ENCODE results near the gene AHCTF1.
"Not testable (repeated sequence)": the region's sequence is repeated elsewhere in the genome, so short reads cannot be mapped to it uniquely, and the experiment has no call there.

Gene AHCTF1

DNA sequence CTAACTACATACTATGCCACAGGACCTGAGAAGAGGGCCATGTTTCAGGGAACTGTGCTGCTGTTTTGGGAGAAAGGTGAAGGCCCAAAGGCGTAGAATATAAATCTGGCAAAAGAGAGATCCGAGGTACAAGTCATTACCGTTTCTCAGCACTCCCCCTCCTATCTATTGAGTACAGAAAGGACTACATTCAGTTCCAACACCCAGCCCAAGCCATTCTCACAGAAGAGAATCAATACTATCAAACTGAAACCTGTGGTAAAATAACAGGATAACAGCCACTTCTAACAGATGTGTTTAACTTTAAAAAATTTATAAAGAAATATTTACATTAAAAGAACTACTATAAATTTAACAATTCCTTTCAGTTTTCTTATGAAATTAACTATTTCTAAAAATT is 7.8 kb downstream of the AHCTF1 start:
- no peak for DNase-seq (ENCODE audit: low read depth in 2 of 2, low spot score in 1 of 2)

DNA sequence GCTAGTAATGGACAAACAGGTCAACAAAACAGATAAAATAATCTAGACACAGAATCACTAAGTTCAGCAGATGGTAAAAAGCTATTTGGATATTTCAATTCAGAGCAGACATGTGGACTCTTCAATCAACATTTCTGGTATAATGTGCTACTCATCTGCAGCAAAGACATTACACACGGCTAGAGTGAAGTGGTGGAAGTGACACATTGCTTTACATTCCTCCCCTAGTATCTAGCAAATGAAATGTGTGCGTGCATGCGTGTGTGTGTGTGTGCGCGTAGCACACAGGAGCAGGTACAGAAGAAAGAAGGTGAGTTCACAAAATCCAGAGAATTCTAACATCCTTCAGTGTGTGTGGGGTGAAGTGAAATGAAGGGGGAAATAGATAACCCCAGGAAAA is 8.3 kb downstream of the AHCTF1 start:
- no peak for DNase-seq (ENCODE audit: low read depth in 2 of 2, low spot score in 1 of 2)

DNA sequence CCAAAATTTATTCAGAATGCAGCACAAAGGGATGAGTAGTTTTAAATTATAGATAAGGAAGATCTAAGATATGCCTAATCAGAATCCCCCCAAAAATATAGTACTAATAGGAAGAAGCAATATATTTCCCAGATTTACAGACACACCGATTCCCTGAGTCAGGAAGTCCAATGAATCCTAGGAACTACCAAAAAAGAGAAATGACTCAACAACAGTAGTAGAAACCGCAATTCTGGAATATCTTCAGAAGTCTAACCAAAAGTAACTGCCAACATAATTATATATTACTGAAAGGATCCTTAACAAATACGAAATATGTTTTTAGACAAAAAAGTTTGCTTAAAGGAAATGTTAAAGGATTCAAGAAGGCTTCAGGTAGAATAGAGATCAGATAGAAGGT is 10.3 kb downstream of the AHCTF1 start:
- no peak for DNase-seq (ENCODE audit: low read depth in 2 of 2, low spot score in 1 of 2)

DNA sequence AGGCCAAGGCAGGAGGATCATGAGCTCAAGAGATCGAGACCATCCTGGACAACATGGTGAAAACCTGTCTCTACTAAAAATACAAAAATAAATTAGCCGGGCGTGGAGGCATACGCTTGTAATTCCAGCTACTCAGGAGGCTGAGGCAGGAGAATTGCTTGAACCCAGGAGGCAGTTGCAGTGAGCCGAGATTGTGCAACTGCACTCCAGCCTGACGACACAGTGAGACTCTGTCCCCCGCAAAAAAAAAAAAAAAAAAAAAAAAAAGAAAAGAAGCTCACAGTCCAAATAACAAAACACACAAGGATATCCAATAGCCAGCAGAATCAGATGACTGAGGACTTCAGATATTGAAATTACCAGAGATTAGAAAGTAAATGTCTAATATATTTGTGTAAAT is 11.8 kb downstream of the AHCTF1 start:
- no peak for DNase-seq (ENCODE audit: low read depth in 2 of 2, low spot score in 1 of 2)

DNA sequence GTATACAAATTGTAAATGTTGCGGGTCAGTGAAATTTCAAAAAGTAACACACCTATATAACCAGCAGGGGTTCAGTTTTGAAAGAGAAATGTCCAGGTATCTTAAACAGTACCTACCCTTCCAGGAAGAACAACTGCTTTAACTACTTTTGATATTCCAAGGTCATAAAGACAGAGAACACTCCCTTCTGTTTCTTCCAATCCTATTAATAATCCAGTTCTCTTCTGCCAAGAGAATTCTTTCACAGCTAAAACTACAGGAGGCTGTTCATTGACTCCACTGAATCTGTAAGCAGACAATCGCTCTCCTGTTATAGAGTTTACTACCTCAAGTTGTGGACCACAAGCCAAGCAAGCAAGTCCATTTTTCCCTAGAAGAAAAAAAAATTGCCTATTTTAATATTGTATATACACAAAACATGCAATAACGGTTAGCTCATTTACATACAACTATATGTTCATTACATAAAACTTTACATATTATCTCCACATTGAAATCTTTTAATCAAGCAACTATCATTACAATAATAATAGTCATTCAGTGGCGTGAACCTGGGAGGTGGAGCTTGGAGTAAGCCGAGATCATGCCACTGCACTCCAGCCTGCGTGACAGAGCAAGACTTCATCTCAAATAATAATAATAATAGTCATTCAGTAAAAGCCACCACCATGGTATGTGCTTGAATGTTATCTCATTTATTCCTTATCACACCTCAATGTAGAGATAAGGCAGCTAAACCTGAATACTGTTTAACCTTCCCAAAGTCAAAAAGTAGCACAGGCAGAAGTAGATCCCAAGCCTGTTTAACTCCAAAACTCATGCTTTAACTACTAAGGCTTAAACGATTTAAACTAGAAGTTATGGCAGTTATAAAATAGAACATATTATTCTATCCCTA is 15.5 kb downstream of the AHCTF1 start:
- DNase-seq (ENCODE audit: low read depth in 2 of 2, low spot score in 1 of 2), result not testable (repeated sequence)

DNA sequence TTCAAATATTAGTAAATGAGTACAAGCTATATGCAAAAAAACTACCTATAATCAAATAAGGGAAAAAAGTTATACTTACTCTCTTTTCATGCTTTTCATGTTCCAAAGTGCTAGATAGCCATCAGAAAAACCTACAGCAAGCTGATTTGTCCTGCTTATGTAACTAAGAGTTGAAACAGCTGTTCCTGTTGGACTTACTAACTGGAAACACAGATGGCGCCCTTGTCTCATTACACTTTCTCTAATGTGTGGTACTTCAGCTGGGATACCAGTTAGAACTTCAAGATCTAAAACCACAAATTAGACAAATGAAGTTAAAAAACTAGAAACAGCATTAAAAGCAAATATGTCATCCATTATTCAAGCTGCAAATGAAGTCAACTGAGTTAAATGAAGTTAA is 24.3 kb downstream of the AHCTF1 start:
- no peak for DNase-seq (ENCODE audit: low read depth in 2 of 2, low spot score in 1 of 2)

DNA sequence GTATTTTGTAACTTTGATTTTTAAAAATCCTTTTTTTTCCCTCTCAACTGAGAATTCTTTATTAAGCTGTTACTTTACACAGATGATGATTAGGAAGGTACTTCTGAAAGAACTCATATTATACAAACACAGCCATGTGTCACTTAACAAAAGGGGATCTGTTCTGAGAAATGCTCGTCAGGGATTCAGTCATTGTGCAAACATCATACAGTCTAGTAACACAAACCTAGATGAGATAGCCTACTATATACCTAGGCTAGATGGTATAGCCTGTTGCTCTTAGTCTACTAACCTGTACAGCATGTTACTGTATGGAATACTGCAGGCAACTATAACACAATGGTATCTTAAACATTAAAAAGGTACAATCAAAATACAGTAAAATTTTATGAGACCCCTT is 24.9 kb downstream of the AHCTF1 start:
- DNase-seq (ENCODE audit: low read depth in 2 of 2, low spot score in 1 of 2), result no peak

DNA sequence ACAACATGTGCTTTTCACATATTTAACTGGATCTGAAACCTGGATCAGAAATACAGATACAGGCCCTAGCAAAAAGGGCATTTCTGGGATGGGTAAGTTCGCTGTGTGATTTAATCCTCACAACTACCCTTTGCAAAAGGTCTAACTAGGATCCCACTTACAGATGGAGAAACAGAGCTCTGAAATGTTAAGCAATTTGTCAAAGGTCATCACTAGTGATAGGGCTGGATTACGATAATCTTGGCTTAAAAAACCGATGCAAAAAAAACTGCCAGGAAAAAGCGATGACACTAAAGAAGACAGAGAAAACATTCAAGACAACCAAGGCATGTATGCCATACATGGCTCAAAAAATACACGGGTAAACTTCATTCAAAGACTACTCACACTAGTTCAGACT is 29.9 kb downstream of the AHCTF1 start:
- no peak for DNase-seq (ENCODE audit: low read depth in 2 of 2, low spot score in 1 of 2)

DNA sequence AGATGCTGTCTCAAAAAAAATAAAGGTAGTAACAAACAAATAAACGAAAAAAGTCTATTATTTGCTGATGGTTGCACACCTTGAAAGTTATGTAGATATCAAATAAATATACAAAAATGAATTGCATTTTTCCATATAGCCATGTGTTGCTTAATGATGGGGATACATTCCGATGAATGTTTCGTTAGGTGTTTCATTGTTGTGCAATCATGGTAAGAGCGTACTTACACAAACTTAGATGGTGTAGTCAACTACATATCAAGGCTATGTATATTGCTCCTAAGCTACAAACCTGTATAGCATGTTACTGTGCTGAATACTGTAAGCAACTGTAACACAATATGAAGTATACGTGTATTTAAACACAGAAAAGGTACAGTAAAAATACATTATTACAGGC is 34.4 kb downstream of the AHCTF1 start:
- DNase-seq (ENCODE audit: low read depth in 2 of 2, low spot score in 1 of 2), result no peak

DNA sequence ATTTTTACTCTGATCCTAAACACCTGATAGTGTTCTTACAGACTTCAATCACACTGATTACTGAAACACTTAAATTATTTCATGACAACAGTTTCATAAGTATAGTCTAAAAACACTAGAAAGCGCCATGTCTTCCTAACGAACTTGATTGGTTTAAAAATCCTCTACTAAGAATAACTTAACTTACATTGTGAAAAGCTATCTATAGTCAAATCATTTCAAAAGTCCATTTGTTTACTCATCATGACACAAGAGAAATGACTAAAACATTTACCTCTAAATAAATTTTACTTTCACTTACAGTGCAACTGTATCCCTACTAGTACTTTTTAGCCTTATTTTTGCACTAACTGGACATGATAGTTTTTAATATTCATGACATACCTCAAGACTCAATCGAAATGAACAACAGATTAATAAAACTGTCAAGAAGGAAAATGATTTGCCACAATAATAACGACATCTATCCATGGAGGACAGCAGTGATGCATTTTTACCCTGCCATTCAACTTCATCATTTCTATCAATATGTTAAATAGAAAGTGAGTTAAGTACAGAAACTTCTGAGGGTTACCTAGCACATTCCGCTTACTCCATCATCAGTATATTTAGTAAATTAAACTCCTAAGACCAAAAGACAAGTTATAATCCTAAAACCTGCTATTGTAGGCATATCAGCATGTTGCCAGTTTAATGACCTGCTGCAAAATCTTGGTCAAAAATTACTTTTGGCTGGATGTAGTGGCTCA is 38.4 kb downstream of the AHCTF1 start:
- no peak for DNase-seq (ENCODE audit: low read depth in 2 of 2, low spot score in 1 of 2)

DNA sequence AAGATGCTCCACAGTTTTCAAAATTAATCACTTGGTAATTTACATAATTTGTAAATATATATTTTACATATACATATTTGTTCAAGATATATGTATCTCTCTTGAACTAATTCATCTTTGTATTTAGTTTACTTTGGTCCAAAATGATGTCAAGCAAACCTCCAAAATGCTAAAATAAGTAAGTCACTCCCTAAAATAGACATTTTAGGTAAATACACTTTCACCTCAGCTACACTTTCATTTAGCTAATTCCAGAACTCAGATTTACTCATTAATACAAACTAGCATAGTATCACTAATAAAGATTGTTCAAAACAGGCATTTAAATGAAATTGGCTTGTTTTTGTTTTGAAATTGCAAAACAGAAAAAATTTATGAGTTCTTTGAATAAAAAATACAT is 40.6 kb downstream of the AHCTF1 start:
- no peak for DNase-seq (ENCODE audit: low read depth in 2 of 2, low spot score in 1 of 2)

DNA sequence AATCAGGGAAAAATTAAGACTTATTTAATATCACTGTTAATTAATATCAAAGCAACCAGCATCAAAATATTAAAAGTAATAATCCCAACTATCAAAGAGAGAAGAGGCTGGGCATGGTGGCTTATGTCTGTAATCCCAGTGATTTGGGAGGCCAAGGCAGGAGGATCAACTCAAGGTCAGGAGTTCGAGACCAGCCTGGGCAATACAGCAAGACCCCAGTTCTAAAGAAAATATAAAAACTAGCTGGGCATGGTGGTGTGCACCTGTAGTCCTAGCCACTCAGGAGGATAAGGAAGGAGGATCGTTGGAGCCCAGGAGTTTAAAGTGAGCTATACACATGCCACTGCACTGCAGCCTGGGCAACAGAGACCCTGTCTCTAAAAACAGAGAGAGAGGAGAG is 43.2 kb downstream of the AHCTF1 start:
- no peak for DNase-seq (ENCODE audit: low read depth in 2 of 2, low spot score in 1 of 2)

DNA sequence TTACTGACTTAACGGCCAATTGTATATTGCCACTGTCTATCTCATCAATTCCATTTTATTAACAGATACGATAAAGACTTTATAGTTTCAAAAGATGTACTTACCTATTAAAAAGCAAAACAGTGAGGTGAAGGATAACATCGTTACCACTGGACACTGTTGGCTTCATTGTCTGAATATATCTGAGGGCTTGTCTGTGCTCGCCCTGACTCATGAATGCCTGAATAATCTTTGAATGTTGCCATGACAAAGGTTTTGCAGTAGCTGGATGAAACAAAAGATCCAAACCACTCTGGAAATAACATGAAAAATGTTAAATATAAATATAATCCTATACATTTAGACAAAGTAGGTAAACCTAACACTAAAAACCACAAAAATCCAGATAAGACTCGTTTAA is 46.4 kb downstream of the AHCTF1 start:
- DNase-seq (ENCODE audit: low read depth in 2 of 2, low spot score in 1 of 2), result not testable (repeated sequence)

DNA sequence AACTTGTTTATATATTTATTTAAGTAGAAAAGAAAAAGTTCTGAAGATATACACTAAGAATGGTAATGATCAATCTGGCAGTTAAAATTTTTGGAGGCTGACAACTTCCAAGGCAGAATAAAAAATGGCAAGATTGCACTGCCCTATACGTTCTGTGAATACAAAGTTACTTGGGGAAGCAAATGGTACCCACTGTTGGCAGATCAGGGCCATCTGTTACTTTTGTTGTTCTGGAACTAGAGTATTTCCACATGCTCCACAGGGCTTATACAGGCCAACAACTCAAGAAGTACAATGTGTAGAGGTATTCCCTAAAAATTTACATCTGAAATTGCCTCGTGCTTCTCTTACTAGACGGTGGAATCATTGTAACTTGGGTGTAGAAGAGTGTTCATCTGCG is 53.2 kb downstream of the AHCTF1 start:
- no peak for DNase-seq (ENCODE audit: low read depth in 2 of 2, low spot score in 1 of 2)

DNA sequence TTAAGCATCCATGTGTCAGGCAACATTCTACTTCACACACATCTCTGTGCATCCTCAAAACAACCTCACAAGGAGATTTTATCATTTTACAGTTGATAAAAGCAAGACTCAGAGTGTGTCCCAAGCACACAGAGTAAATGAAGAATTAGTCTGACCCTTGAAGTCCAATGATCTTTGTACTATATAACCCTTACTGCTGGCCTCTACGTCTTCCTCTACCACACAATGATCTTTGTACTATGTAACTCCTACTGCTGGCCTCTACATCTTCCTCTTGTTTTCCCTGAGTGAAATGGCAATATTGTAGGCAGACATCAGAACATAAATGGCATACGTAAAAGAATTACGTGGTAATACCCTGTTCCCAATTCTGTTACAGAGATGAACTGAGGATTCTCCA is 55.3 kb downstream of the AHCTF1 start:
- DNase-seq (ENCODE audit: low read depth in 2 of 2, low spot score in 1 of 2), result no peak

DNA sequence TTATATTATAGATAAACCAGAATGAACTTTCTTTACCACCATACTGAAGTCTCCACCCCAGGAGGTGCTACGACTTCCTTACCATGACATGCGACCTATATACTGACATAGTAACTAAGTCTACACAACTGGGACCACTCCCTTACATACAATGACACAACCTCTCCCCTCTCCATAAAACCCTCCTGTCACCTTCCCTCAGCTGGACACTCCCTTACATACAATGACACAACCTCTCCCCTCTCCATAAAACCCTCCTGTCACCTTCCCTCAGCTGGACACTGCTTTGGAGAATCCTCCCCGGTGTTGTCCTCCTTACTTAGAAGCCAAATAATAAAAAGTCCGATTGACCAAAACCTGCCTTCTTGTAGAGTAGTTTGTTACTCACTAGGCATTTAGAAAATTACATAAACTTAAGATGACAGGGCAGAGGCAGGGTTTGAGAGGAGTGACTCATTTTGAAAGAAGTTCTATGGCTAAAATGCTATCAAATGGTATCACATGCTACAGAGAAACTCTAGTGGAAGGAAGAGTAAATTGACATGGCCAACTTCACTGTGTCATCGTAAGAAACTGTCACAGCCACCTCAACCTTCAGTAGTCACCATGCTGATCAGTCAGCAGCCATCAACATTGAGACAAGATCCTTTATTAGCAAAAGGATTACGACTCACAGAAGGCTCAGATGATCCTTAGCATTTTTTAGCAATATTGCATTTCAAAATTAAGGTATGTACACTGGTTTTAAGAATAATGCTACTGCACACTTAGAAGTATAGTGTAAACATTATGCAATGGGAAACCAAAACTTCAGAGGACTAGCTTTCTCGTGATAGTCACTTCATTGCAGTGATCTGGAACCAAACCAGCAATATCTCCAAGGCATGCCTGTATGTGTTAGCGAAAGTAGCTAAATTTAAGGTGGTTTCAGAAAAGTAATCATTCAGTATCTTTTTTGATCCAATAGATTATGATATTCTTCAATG is 56.4 kb downstream of the AHCTF1 start:
- DNase-seq (ENCODE audit: low read depth in 2 of 2, low spot score in 1 of 2), result no peak

DNA sequence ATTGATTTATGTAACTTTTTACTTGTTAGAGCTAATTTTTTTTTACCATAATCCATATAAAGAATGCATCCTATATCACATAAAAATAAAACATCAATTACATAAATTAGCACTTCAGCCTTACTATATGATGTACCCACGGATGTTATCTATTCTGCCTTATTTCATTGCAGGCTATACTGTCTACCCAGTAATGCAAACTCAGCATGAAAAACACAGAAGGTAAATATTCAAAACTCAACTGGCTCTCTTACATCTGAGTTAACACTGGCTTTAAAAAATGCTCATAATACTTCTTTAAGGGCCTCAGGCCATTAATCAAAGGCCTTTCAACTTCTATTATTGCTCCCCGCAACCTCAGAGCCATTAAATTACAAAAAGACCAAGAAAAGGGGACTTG is 65.8 kb downstream of the AHCTF1 start:
- no peak for DNase-seq (ENCODE audit: low read depth in 2 of 2, low spot score in 1 of 2)

DNA sequence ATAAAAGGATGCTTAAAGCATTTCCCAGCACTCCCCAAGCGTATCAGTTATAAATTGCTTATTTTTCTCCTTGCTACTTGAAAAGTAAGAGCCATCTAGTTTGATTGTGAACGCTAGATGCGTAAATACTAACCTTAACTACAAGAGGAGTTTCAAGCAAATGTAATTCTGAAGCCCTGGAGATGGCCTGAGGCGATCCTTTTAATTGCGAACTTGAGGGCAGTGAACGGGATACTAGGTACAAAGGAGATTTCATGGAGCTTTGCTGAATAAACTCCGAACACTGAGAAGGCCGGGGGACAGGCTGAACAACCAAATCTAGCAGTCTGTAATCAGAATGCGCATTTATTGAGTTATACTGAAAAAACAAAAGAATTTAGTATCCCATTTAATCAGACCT is 68.0 kb downstream of the AHCTF1 start:
- not testable (repeated sequence) for DNase-seq (ENCODE audit: low read depth in 2 of 2, low spot score in 1 of 2)

DNA sequence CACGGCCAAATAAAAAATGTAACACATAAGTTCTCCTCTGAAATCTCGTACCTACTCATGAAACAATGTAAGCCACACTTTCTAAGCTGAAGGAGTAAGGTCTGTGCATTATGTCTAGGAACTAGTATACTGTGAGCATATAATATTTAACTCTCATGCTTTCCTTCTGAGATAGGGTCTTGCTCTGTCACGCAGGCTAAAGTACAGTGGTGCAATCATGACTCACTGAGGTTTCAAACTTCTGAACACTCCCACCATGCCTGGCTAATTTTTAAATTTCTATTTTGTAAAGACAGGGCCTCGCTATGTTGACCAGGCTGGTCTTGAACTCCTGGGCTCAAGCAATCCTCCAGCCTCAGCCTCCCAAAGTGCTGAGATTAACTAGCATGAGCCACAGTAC is 71.3 kb downstream of the AHCTF1 start:
- no peak for DNase-seq (ENCODE audit: low read depth in 2 of 2, low spot score in 1 of 2)

DNA sequence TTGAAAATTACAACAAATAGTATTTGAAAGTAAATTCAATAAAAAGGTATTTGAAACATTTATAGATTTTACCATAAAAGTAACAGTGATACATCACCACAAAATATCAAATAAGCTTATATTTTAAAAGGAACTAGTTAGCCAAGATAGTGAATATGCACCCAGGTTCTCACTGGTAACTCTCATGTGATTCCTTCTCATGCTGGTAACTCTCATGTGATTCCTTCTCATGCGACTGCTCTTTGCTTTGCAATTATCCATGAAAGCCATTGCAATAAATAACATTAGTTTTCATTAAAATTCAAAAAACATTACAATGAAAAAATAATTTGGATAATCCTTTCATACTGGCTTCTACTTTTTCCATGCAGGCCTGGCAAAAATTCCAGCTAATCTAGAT is 75.4 kb downstream of the AHCTF1 start:
- DNase-seq (ENCODE audit: low read depth in 2 of 2, low spot score in 1 of 2), result no peak

DNA sequence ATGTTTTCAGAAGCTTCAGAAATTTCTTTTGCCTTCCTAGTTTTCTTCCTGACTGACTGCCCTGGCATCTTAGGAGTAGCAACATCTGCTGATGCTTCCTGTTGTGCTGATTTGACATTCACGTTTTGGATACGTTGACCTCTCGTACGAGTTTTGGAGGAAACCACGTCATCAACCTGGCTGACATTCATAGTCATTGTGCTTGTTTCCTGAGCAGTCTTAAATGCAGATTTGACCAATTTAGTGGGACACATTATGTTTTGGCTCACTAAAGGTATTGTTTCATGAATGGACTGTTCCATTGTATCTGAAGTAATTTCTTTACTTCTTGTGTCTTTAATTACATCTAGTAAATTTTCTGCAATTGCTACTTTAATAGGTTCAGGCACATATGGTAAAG is 81.1 kb downstream of the AHCTF1 start:
- not testable (repeated sequence) for DNase-seq (ENCODE audit: low read depth in 2 of 2, low spot score in 1 of 2)

All from stimulated activated CD8-positive, alpha-beta memory T cell treated with anti-CD3 and anti-CD28 coated beads, Interleukin-4, amount 100 ng/mL, for 1 hour (primary cell).